Astrocyte (in vitro differentiated cells and primary cell): ENCODE results near the gene TRABD2A.

Experiments
- CTCF ChIP-seq: IDR thresholded peaks from 2 replicates; pipeline ENCODE4 v1.5.1; 2011; ENCODE audit warnings: low read depth, mild to moderate bottlenecking, inconsistent platforms, low read length, moderate library complexity; ENCODE audit not compliant: insufficient read depth
- EZH2 ChIP-seq: IDR thresholded peaks from 2 replicates; pipeline ENCODE4 v1.6.1; 2012; ENCODE audit warnings: mild to moderate bottlenecking, low read length, inconsistent platforms; ENCODE audit not compliant: insufficient read depth

GRCh38 chr2:84781942-84782716, 98.8 kb downstream of the TRABD2A start:
- no peak for TF ChIP-seq CTCF
- no peak for TF ChIP-seq EZH2
